Activated CD4-positive, alpha-beta T cell treated with anti-CD3 and anti-CD28 coated beads, Interleukin-2, amount 50 U/mL, for 24 hours (primary cell): Measurements from ENCODE around the gene METTL21A.
"Not testable (repeated sequence)": the region's sequence is repeated elsewhere in the genome, so short reads cannot be mapped to it uniquely, and the experiment has no call there.

Source experiments
- DNase-seq, 2 donors: peaks; one replicate each; pipeline ENCODE4 v3.0.0-alpha.2; 2020; ENCODE audit warnings: low read depth in 1 of 2, low spot score in 1 of 2

METTL21A gene

DNA sequence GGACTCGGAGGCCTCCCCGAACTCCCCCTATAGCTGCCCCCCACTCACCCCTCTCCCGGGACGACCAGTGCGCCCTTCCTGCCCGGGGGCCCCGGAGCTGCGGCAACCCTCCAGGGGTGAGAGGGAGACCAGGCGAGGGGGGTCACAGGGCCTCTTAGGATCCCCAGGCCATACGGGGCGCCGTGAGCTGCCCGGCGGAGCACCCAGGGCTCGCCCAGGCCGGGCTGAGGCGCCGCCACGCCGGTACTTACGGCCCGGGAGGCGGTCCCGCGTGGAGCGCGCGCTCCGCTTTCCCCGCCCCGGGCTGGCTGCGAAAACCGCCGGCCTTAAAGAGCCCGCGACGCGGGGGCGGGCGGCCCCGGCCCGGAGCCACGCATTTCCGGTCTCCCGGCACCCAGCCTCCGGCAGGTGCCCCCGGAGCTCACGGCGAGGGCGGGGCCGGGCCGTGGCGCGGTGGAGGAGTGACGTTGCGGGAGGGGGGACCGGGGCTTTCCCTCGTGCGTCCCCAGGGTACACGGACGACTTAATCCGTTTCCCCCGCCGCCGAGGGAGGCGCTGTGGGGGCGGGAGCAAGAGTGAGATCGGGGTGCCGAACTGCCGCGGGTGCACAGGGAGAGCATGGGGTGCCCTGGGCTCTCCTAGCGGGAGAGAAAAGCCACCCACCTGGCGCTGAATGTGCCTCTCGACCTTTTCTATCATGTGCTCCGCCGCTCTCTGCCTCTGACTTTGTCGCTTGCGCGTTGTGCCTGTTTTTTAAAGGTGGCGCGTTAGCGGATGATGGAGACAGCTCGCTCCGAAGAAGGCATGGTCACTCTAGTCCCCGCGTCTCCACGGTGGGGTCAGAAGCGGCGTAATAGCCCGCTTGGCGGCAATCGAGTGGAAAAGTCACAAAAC is at the start of gene METTL21A:
METTL21A (minus strand) TSS at position 381 of the 894 bp plus-strand sequence. CDS start 1,019 bp downstream, outside the sequence.
- DNase-seq: peak; percentile 84 to 93

DNA sequence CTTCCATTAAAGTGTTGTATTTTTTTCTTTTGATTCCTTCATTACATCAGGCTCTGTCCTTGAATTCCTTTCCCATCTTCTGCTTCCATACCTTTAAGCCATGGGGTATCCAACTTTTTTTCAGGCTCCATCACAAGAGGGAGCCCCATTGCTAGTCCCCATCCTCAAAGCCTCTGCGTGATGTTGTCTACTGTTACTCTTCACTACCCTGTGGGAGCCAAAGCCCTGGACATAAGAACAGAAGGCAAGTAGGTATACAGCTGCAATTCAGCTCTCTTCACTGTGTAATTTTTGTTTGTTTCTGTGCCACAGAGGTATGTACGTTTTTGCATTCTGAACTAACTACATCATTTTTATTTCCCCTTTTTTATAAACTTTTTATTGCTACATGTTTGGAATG is 49.6 kb upstream of the METTL21A start:
- no peak for DNase-seq

DNA sequence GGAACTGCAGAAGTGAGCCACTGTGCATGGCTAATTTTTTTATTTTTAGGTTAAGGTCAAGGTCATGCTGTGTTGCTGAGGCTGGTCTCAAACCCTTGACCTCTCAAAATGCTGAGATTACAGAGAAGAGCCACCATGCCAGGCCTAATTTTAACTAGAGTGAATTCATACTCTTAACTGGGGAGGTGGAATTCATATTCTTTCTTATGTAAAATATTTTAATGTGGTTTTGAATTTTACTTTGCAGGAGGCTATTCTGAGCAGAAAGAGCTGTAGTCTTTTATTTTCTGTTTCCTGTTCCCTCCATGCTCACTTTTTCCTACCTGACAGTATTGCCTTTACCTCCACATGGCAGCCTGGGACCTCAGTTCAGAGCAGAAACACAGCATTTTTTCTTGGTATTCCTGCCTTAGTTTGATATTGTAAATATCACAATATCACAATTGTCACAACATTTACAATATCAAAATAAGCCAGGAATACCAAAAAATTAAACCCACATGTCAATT is 49.1 kb upstream of the METTL21A start:
- no peak for DNase-seq

DNA sequence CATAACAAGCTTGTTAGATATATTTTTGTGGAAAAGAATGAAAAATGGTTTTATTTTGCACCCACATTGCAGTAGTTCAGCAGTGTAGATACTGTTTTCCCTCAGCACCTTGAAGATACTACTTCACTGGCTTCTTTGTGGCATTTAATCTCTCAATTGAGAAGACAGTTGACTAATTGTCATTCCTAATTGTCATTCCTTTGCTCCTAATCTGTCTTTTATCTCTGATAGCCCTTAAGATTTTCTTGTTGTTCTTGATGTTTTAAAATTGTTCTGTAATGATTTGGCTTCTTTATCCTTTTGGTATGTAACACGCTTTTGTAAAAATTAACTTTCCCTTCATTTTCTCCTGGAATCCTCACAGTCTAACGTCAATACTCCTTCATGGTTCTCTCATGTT is 48.2 kb upstream of the METTL21A start:
- DNase-seq: no peak

DNA sequence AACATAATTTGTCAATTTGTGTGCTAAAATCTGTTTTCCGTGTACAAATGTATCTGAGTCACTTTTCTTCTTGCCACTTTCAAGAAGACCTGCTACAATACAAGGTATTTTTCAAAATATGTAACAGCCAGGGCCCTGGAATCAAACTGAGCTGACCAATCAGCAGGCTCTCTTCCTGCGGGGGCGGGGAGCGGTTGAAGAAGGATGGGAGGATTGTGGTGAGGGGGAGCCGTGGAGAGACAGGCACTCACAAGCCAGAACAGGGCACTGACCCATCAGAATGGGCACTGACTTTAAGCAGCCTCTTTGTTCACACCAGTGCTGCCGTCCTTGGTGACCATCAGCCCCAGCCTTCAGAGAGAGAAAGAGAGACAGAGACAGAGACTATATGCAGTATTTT is 45.7 kb upstream of the METTL21A start:
- DNase-seq: no peak

DNA sequence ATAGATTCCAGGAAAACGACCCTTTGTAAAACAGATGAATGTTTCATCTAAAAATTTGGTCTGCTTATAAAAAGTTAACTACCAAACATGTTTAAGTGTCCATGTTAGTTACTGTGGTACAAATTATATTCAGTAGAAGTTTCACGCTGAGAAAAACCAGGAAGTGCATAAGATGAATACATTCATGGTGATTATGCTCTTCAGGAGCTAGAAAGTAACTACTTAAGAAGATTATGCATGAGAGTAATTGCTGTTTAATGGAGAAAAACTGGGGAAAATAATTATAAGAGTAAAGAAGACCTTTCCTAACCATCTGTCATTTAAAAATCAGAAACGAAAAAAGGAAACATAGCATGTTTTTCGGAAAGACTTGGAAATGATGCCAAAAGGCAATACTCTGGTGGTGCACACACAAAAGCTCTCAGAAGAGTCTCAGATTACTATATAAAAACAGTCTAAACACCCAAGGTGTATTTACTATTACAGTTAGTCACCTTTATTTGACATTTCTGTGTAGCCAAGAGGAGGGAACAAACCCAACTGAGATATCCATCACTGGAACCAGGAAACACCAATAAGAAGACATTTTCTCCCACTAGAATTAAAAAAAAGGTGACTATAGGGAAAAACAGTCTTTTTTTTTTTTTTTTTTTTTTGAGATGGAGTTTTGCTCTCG is 38.8 kb upstream of the METTL21A start:
- no peak for DNase-seq

DNA sequence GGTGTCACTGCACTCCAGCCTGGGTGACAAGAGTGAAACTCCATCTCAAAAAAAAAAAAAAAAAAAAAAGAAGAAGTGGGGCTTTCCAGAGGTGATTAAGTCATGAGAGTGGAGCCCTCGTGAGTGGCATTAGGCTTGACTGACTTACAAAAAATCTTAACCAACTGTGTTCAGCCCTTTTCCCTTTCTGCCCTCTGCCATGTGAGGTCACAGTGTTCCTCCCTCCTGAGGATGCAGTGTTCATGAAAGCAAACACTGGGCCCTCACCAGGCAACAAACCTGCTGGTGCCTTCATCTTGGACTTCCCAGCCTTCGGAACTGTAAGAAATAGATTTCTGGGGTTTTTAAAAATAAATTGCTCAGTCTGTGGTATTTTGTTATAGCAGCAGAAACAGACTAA is 37.0 kb upstream of the METTL21A start:
- no peak for DNase-seq

DNA sequence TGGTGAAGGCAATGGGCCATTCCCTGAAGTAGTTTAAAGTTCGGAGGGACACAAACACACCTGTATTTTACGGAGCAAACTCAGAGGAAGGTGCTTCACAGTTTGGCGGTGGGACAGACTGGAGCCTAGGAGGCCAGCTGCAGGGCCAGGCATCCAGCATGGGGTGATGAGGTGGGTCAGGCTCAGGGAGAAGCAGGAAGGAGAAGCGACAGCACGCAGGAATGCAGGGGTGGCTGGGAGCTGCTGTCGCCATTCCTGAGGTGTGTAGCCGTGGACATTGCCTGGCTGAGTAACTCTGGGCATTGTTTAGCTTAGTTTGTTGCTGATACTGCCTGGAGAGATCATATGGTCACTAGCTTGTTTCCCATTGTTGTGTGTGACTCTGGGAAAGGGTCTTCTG is 35.8 kb upstream of the METTL21A start:
- no peak for DNase-seq

DNA sequence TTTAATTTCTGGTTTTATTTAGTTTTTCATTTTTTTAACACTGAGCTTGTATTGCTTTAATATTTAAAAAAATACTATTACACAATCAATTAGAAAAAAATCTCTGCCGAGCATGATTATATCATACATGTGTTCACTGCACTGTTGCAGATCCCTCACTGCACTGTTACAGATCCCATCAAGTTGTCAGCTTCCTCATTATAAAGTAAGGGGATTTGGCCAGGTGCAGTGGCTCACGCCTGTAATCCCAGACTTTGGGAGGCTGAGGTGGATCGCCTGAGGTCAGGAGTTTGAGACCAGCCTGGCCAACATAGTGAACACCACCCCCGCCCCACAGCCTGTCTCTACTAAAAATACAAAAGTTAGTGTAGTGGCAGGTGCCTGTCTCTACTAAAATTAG is 33.0 kb upstream of the METTL21A start:
- no peak for DNase-seq

DNA sequence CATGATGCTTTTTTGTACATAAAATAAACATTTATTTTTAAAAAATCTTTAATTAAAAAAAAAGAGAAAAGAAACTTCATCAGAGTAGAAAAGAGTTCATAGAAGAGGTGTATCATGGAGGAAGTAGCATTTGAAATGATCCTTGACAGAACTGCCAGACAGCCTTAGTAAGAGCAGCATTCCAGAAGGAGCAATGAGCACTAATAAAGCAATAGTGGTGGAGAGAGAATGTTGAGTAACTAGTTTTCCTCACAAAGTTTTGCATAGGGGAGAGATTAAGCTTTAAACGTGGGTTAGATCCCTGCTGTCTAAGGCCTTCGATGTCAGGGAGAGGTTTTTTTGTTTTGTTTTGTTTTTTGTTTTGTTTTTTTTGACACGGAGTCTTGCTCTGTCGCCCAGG is 29.8 kb upstream of the METTL21A start:
- no peak for DNase-seq

DNA sequence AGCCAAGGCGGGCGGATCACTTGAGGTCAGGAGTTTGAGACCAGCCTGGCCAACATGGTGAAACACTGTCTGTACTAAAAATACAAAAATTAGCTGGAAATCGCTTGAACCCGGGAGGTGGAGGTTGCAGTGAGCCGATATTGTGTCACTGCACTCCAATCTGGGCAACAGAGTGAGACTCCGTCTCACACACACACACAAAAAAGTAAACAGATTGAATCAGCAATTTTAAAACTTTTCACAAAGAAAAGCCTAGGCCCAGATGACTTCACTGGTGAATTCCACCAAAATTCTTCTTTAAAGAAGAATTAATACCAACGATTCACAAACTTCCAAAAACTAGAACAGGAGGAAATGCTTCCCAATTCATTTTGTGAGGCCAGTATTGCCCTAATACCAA is 21.4 kb upstream of the METTL21A start:
- not testable (repeated sequence) for DNase-seq

DNA sequence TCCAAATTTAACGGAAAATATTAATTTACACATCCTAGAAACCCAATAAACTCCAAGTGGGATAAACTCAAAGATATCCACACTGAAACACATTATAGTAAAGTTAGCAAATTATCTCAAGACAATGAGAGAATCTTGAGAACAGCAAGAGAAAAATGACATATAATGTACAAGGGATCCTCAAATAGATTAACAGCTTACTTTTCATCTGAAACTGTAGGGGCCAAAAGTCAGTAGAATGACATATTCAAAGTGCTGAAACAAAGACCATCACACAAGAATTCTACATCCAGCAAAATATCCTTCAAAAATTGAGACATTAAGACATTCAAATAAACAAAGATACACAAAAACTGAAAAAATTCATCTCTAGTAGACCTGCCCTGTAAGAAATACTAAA is 18.7 kb upstream of the METTL21A start:
- DNase-seq: no peak

DNA sequence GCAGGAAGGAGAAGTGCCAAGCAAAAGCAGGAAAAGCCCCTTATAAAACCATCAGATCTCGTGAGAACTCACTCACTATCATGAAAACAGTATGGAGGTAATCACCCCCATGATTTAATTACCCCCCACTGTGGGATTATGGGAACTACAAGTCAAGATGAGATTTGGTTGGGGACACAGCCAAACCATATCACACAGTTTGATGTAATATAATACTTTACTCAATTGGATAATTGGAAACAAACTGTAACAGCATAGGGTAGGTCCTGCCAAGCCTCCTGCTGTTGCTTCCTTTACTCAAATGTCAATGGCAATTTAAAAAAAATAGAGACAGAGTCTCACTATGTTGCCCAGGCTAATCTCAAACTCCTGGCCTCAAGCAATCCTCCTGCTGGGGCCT is 15.5 kb upstream of the METTL21A start:
- no peak for DNase-seq

DNA sequence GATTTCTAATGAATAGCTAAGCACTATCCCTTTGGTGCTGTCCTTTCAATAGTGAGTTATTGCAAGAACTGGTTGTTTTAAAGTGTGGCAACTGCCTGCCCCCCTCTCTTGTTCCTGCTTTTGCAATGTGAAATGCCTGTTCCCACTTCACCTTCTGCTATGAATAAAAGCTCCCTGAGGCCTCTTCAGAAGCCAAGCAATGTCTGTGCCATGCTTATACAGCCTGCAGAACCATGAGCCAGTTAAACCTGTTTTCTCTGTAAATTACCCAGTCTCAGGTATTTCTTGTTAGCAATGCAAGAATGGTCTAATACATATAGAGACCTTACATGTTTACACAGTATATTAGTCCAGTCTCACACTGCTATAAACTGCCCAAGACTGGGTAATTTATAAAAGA is 15.0 kb upstream of the METTL21A start:
- DNase-seq: no peak

DNA sequence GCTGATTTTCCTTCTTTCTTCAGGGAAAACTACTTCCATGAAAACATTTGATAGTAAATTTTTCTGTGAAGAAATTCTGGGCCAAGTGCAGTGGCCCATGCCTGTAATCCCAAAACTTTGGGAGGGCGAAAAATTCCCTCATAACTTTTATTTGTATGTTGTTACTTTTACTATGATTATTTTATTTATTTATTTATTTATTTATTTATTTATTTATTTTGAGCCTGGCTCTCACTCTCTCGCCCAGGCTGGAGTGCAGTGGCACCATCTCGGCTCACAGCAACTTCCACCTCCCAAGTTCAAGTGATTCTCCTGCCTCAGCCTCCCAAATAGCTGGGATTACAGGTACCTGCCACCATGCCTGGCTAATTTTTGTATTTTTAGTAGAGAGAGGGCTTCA is 14.1 kb upstream of the METTL21A start:
- not testable (repeated sequence) for DNase-seq

DNA sequence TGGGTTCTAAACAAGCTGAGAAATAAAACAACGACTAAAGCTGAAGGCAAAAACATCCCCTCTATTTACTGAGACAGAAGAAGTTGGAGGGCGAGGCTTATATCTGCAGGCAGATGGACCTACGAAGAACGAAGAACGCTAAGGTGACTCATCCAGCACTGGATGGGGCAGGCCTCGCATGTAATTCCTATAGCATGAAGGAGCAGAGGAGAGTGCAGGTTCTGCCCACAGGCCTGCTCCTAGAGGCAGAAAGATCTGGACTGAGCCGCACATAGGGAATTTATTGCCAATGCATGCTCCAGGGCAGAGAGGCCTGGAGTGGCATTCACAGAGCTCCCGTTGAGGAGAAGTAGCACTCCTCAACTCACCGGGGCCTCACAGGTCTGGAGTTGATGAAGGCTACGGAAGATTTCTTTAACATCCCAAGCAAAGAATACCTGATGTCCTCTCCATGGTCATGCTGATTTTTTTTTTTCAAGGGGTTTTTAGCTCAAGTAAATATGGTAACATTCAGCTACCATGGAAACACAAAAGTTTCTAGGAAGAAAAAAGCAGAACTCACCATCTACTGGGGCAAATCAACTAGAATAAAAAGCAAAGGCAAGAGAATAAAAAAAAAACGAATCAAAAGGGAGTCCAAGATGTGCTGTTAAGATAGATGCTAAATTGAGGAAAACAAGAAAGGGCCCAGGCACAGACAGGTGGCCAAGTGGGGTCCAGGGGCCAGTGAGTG is 10.4 kb upstream of the METTL21A start:
- no peak for DNase-seq

DNA sequence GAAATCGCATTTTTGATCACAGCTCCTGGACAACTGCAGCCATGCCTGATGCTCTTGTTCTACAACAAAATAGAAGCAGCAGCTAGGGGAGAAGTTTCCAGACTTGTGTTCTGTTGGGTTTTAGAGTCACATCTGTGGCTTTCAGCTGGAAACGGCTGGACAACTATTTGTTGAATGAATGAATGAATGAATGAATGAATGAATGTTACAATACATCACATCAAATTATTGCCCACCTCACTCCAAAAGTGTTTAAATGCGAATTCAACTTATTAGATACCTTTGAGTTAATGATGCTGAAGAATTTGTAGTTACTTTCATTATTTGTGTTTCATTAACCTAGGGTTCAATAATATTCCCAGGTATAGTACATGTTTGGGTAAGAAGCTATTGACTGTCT is 8.5 kb upstream of the METTL21A start:
- no peak for DNase-seq

DNA sequence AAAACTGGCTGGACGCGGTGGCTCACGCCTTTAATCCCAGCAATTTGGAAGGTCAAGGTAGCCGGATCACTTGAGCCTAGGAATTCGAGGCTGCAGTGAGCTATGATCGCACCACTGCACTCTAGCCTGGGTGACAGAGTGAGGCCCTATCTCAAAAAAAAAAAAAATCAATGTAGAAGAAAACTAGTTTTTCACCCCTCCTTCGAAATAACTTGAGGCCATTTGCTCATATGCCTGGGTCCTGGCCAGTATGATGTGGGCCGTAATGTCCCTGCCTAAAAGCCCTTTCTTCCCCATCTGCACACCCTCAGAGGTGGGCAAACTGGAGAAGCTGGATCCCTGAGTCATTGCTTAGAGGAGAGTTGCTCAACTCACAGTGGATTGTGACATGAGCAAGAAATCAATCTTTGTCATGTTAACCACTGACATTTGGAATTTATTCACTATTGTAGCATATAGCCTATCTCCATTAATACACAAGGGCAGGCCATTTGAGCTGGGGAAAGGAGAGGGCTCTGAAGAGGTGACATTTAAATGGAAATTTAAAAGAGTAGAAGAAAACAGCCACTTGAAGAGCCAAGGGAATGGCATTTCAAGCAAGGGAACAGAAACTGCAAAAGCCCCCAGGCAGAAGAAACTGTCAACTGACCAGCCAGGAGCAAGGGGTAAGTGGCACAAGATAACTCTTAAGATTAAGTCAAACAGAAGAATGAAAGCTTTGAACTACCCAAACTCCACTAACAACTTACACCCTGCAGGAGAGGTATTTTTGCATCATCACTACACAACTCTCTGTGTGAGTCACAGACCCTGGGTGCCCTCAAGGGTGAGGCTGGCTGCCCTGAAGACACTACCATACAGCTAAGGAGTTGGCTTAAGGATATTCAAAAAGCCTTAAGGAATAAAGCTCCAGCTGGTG is 7.6 kb upstream of the METTL21A start:
- DNase-seq: no peak

DNA sequence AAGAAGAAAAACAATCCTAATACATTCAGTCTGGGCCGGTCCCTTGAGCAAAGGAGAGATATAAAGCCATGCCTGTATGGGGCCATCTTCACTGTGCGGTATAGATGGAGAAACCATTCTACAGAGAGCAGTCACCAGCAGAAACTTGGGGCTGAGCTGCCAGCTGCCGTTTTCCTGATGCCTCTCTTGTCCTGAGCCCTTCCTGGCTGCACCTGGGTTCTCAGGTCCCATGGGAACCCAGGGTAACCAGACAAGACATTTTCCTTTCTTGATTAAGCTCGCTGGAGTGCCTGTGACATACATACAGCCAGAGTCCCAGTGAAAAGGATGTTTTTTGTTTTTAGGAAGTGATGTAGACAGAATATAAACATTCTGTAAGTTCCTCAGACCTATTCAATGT is 5.3 kb upstream of the METTL21A start:
- no peak for DNase-seq

DNA sequence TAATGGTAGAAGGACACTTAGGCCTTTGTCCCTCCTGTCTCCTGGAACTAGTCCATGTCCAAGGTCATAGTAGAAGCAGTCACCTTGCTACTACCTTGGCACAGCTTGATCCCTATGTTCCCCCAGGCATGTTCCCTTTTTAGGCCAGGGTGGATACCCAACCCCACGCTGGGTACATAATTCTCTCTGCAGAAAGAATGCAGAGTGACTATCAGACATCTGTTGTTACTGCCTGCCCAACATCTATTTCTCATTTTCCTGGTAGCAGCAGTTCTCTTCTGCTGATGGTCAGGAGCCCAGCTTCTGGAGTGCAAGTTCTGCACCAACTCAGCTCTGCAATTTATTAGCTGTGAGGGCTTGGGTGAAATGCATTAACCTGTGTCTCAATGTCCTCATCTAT is 4.4 kb upstream of the METTL21A start:
- DNase-seq: no peak
